Dermis microvascular lymphatic vessel endothelial cell (primary cell): ENCODE data around the gene OR51B2. TPM values are rescaled to one million over a fixed set of nuclear protein-coding genes. Genes with fewer than 3 reads are reported as not detected.
"Not testable (repeated sequence)": the region's sequence is repeated elsewhere in the genome, so short reads cannot be mapped to it uniquely, and the experiment has no call there.

Experiments used
- DNase-seq, 2 donors: peaks; one replicate each; pipeline versions ENCODE4 v3.0.0 to v3.0.0-alpha.2; 2010; ENCODE audit warnings: low read depth in 2 of 2
- total RNA-seq: library from RNA; depleted of rRNA; stranded (reverse); fragments of >200 nt; gene quantifications from 2 replicates; pipeline ENCODE4 v1.2.1, GENCODE V29; 2014

Gene OR51B2
- total RNA-seq, 1 donor from 2014 or later = not detected

DNA sequence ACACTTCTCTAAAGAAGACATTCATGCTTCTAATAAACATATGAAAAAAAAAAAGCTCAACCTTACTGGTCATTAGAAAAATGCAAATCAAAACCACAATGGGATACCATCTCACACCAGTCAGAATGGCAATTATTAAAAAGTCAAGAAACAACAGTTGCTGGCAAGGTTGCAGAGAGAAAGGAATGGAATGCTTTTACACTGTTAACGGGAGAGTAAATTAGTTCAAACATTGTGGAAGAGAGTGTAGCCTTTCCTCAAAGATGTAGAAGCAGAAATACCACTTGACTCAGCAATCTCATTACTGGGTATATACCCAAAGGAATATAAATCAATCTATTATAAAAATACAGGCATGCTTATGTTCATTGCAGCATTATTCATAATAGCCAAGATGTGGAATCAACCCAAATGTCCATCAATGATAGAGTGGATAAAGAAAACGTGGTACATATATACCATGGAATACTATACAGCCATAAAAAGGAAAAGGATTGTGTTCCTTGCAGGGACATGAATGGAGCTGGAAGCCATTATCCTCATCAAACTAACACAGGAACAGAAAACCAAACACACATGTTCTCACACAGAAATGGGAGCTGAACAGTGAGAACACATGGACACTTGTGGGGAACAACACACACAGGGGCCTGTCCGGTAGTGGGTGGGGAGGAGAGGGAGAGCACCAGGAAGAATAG lies 10.6 kb downstream of the OR51B2 start:
- DNase-seq = not testable (repeated sequence)

- DNase-seq = no peak
Measured at GRCh38 chr11:5310423-5310822, 13.7 kb downstream of the OR51B2 start.

DNA sequence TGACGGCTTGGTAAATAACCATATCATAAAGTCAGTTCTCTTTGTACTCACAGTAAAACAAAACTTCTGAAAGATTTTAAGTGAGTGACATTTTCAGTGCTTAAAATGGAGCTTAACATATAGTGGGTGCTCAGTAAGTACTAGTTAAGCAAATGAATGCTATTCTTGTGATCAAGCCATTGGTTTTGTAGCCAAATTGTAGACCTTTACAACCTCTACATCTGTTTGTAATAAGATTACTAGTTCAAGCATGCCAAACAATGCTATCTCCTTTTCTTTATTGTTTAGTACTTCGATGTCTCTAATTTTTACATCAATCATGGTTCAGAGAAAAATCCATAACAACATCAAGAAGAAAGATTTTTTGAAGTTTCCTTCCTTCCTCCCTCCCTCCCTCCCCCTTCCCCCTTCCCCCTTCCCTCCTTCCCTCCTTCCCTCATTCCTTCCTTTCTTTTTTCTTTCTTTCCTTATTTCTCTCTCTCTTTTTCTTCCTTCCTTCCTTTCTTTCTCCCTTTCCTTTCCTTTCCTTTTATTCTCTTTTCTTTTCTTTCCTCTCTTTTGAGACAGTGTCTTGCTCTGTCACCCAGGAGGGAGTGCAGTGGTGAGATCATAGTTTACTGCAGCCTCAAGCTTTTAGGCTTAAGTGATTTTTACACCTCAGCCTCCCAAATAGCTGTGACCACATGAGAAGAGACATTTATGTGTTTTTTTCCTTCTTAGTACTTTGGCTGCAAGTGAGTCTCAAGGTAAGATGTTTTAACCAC lies 16.7 kb downstream of the OR51B2 start:
- DNase-seq = no peak

DNA sequence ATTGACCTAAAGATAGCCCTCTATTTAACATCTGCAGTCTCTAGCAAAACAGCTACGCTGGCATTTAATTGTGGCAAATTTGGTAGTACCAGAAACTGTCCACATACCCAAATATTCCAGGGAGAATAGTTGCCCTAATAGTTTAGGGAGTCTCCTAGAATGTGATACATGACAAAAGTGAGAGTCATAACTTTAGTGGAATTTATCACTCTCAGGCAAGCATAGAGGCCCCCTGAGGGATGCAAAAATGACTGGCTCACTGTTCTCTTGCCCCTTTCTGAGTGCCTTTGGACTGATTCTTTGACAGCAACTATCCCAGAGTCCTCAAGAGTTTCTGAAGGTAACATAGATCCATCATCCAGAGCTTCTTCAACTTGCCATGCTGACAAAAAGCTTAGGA lies 20.1 kb downstream of the OR51B2 start:
- no peak for DNase-seq

- no peak for DNase-seq
Measured at GRCh38 chr11:5303626-5304025, 20.5 kb downstream of the OR51B2 start.

- no peak for DNase-seq
Measured at GRCh38 chr11:5301846-5302245, 22.3 kb downstream of the OR51B2 start, which contains the start of gene OR51B4. TSS of gene OR51B4 (minus strand) at chr11:5301946. CDS start at chr11:5301946, 0 bp downstream.

DNA sequence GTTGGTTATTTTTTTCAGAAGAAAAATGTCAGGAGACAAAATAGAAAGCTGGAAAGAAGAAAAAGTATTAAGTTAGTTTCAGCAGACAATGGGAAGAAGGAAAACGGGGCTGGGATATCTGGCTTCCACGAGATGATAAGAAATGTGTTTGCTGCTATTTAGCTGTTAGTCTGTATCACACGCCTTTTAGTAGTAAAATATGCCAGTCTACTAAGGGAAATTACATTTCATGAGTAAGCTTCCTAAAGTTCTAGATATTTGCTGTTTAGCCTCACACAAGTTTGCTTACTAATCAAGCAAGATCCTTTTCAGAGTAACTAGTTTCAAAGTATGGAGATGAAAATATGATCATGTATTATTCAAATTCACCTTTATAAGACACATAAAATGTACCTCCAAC lies 23.8 kb downstream of the OR51B2 start:
- DNase-seq = no peak

GRCh38 chr11:5298451-5298850 lies 25.6 kb downstream of the OR51B2 start:
- DNase-seq = no peak

DNA sequence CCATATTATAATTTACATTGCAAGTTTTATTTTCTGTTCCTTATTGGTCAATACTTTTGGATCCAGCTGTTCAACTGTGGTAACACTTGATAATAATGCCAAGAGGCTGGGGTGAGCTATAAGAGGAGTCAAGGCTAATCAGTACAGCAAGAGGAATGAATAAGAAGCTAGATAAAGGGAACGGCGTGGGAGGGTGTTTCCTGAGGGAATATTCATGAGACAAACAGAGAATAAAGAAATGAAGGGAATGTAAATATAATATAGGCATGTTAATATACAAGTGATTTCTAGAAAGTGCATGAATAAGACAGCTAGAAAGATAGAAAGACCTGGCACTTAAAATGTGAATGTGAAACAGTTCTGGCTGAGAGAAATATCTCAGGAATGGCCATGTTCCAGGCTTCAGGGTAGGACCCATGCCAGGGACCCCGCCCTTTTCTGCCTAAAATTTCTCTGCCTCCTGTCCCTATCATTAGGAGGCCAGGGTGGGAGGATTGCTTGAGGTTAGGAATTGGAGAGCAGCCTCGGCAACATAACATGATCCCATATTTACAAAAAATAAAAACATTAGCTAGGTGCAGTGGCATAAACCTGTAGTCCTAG lies 26.3 kb downstream of the OR51B2 start:
- DNase-seq = no peak

DNA sequence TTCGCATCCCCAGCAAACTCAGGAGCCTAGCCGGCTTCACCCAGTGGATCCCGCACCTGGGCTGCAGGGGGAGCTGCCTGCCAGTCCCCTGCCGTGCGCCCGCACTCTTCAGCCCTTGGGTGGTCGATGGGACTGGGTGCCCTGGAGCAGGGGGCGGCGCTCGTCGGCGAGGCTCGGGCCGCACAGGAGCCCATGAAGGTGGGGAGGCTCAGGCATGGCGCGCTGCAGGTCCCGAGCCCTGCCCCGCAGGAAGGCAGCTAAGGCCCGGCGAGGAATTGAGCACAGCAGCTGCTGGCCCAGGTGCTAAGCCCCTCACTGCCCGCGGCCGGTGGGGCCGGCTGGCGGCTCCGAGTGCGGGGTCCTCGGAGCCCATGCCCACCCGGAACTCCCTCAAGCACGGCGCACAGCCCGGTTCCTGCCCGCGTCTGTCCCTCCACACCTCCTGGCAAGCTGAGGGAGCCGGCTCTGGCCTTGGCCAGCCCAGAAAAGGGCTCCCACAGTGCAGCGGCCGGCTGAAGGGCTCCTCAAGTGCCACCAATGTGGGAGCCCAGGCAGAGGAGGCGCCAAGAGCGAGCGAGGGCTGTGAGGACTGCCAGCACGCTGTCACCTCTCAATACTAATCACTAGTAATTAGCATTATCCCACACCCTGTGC lies 29.6 kb downstream of the OR51B2 start:
- not testable (repeated sequence) for DNase-seq

DNA sequence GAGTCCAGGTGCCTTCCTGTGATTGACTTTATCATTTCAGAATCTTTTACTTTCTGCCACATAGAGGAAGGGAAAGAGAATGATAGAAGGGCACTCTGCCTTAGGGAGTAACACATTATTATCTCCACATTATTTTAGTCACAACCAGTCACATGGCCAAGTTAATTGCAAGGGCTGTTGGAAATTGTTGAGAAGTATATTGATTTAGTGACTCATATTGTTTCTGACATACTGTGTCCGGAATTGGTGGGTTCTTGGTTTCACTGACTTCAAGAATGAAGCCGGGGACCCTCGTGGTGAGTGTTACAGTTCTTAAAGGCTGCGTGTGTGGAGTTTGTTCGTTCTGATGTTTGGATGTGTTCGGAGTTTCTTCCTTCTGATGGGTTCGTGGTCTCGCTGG lies 31.1 kb downstream of the OR51B2 start:
- no peak for DNase-seq

DNA sequence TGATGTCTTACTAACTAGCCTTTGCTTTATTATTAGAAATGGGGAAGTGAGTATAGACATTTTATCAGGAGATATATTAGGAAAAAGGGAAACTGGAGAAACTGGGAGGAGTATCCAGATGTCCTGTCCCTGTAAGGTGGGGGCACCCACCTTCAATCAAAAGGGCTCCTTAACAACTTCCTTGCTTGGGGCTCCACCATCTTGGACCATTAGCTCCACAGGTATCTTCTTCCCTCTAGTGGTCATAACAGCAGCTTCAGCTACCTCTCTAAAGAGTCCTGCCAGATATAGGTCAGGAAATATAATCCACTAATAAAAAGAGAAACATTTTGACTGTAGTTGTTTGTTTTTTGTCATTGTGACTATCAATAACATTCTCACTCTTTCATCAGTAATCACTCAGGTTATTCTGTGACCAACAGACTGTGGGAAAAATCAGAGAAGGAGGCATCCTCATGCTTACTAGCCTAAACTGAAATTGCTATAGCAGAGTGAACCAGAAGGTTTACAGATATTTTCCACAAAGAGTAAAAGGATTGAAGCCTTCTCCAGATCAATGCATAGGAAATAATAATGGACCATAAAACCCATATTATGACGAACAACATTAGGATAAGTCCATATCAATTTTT lies 32.8 kb downstream of the OR51B2 start:
- peak in 1 of 2 donors; percentile 40 for DNase-seq

GRCh38 chr11:5290106-5290505 lies 34.0 kb downstream of the OR51B2 start:
- no peak for DNase-seq

- no peak for DNase-seq
Measured at GRCh38 chr11:5289696-5290095, 34.4 kb downstream of the OR51B2 start.

- DNase-seq = no peak
Measured at GRCh38 chr11:5288906-5289550, 35.1 kb downstream of the OR51B2 start.

DNA sequence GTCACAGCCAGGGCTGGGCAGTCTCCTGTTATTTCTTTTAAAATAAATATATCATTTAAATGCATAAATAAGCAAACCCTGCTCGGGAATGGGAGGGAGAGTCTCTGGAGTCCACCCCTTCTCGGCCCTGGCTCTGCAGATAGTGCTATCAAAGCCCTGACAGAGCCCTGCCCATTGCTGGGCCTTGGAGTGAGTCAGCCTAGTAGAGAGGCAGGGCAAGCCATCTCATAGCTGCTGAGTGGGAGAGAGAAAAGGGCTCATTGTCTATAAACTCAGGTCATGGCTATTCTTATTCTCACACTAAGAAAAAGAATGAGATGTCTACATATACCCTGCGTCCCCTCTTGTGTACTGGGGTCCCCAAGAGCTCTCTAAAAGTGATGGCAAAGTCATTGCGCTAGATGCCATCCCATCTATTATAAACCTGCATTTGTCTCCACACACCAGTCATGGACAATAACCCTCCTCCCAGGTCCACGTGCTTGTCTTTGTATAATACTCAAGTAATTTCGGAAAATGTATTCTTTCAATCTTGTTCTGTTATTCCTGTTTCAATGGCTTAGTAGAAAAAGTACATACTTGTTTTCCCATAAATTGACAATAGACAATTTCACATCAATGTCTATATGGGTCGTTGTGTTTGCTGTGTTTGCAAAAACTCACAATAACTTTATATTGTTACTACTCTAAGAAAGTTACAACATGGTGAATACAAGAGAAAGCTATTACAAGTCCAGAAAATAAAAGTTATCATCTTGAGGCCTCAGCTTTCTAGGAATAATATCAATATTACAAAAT lies 35.8 kb downstream of the OR51B2 start:
- DNase-seq = no peak

- DNase-seq = no peak
Measured at GRCh38 chr11:5286901-5287300, 37.2 kb downstream of the OR51B2 start.

DNA sequence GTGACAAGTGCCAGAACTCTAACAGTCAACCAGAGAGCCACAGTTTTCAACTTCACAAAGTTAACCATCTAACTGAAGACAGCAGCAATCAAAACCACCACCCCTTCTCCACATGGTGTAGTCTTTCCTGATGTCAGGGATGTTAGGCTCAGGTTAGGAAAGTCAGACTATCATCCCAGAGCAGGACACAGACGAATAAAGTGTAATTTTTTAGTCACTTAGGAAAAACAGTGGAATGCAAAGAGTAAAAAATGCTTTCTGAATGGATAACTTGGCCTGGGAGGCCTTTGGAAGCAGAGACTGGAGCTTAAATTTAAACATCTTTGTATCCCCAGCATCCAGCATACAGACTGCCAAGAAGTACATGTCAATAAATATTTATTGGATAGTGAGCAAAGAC lies 37.7 kb downstream of the OR51B2 start:
- DNase-seq = no peak

- DNase-seq = no peak
Measured at GRCh38 chr11:5285703-5286340, 38.3 kb downstream of the OR51B2 start.

GRCh38 chr11:5284637-5285036 lies 39.5 kb downstream of the OR51B2 start:
- DNase-seq = no peak
